GM12878 (cell line): ENCODE data around the gene NPAS2. TPM values are rescaled to one million over a fixed set of nuclear protein-coding genes. Genes with fewer than 3 reads are reported as not detected.

Experiments used
- ATAC-seq: fragments of 200-7000 bp; cut with Tn5 transposase; 3 replicates; pipeline ENCODE4 v1.9.1; 2020; ENCODE audit warnings: mild to moderate bottlenecking, moderate library complexity
- BruUV-seq: library from RNA; stranded (reverse); fragments of 400-500 nt; replicated peaks from 2 replicates; lab custom pipeline; 2021; lab: Mats Ljungman, UMichigan
- CTCF ChIA-PET: fragments of 300-600 bp; sonication (Branson Sonifier 250); formaldehyde crosslinking; extraction: SDS; loops from one replicate; lab custom pipeline; 2021; ENCODE audit warnings: inconsistent platforms; lab: Yijun Ruan, JAX
- POLR2A ChIA-PET: fragments of 350-600 bp; formaldehyde crosslinking; extraction: SDS; loops from one replicate; lab custom pipeline; 2021; ENCODE audit warnings: inconsistent platforms; lab: Charles Lee
- RAD21 ChIA-PET: fragments of 300-600 bp; sonication (Branson Sonifier 250); formaldehyde crosslinking; loops from one replicate; lab custom pipeline; 2023; ENCODE audit warnings: antibody characterized with exemption; ENCODE audit not compliant: unreplicated experiment; lab: Charles Lee
- SMC1A ChIA-PET: fragments of 300-600 bp; sonication (Branson Sonifier 250); formaldehyde crosslinking; loops from one replicate; lab custom pipeline; 2023; ENCODE audit not compliant: unreplicated experiment, uncharacterized antibody; lab: Charles Lee
- DNase-seq: peaks from one replicate; pipeline ENCODE4 v3.0.0-alpha.2; 2011; ENCODE audit warnings: low read depth, low spot score
- FAIRE-seq: peaks from 3 replicates; lab custom pipeline; 2011; peaks lifted over from hg19 to GRCh38; lab: Jason Lieb, UNC
- H2AFZ ChIP-seq: 2 replicates; pipeline ENCODE4 v1.6.0; 2011; ENCODE audit warnings: low read depth, low read length, control low read depth; ENCODE audit not compliant: control insufficient read depth
- H3K27ac ChIP-seq: 2 replicates; pipeline ENCODE4 v1.5.1; 2011; ENCODE audit warnings: control low read depth; ENCODE audit not compliant: control insufficient read depth, insufficient read depth
- H3K27me3 ChIP-seq, 2 experiments: replicated peaks in 1 of 2; 2 replicates each; pipeline versions ENCODE4 v1.6.0 to v1.6.1; 2011; ENCODE audit warnings: low read length in 1 of 2; ENCODE audit not compliant: control insufficient read depth in 2 of 2, insufficient read depth in 2 of 2
- H3K36me3 ChIP-seq, 2 experiments: 2 replicates each; pipeline ENCODE4 v1.5.1; 2011; ENCODE audit warnings: low read length in 1 of 2; ENCODE audit not compliant: control insufficient read depth in 2 of 2, insufficient read depth in 2 of 2
- H3K4me1 ChIP-seq: 2 replicates; pipeline ENCODE4 v1.6.1; 2011; ENCODE audit warnings: mild to moderate bottlenecking, low read length, moderate library complexity, mixed read lengths; ENCODE audit not compliant: control insufficient read depth, insufficient read depth
- H3K4me2 ChIP-seq: 2 replicates; pipeline ENCODE4 v1.6.0; 2011; ENCODE audit warnings: control low read depth; ENCODE audit not compliant: control insufficient read depth, insufficient read depth
- H3K4me3 ChIP-seq: fragments of 200-600 bp; sonication (generic); 2 replicates; pipeline ENCODE4 v1.5.1; 2016
- H3K79me2 ChIP-seq: 2 replicates; pipeline ENCODE4 v1.6.0; 2011; ENCODE audit warnings: low read length; ENCODE audit not compliant: control insufficient read depth, insufficient read depth
- H3K9ac ChIP-seq: 2 replicates; pipeline ENCODE4 v1.8.0; 2011; ENCODE audit warnings: low read length, control low read depth, mixed read lengths; ENCODE audit not compliant: control insufficient read depth, insufficient read depth
- H3K9me3 ChIP-seq: replicated peaks from 3 replicates; pipeline ENCODE4 v1.5.1; 2011; ENCODE audit warnings: mild to moderate bottlenecking, low read length; ENCODE audit not compliant: control insufficient read depth, insufficient read depth
- H4K20me1 ChIP-seq: 2 replicates; pipeline ENCODE4 v1.6.0; 2011; ENCODE audit not compliant: control insufficient read depth, insufficient read depth
- CBFB ChIP-seq: IDR thresholded peaks from 2 replicates; pipeline ENCODE4 v1.6.1; 2016; ENCODE audit warnings: antibody characterized with exemption, low read depth
- NR2F1 ChIP-seq: fragments of 450-650 bp; conservative IDR thresholded peaks from 2 replicates; pipeline ENCODE4 v1.6.1; 2017; ENCODE audit warnings: mild to moderate bottlenecking
- POLR2A ChIP-seq: IDR thresholded peaks from 2 replicates; pipeline ENCODE4 v1.6.1; 2011; ENCODE audit warnings: low read depth, mild to moderate bottlenecking, low read length
- POLR2AphosphoS2 ChIP-seq: IDR thresholded peaks from 2 replicates; pipeline ENCODE4 v1.6.1; 2011; ENCODE audit warnings: low read depth, mild to moderate bottlenecking, low read length, improper control_type of control experiment, moderate library complexity
- SIX5 ChIP-seq: IDR thresholded peaks from 2 replicates; pipeline ENCODE4 v1.6.1; 2011; ENCODE audit warnings: mild to moderate bottlenecking, low read depth, low read length, moderate library complexity; ENCODE audit not compliant: severe bottlenecking
- SMC3 ChIP-seq: IDR thresholded peaks from 2 replicates; pipeline ENCODE4 v1.6.1; 2011; ENCODE audit warnings: low read length, improper control_type of control experiment, borderline replicate concordance
- TARDBP ChIP-seq: IDR thresholded peaks from 2 replicates; pipeline ENCODE4 v1.6.1; 2016; ENCODE audit warnings: borderline replicate concordance
- USF2 ChIP-seq: IDR thresholded peaks from 2 replicates; pipeline ENCODE4 v1.6.1; 2011; ENCODE audit warnings: low read depth, low read length, improper control_type of control experiment, borderline replicate concordance
- WGBS: methylation state at CpG from one replicate; pipeline ENCODE4 v1.1.6; 2016; ENCODE audit warnings: low lambda C conversion rate; ENCODE audit not compliant: insufficient replicate concordance, insufficient coverage; ENCODE audit errors: missing lambda C conversion rate; 5-methylcytosine and 5-hydroxymethylcytosine counted together
- in situ Hi-C: fragments of 300-500 bp; cut with MboI; formaldehyde crosslinking; loops from 9 replicates; pipeline ENCODE4 v1.14.3; 2018; ENCODE audit warnings: mixed read lengths
- intact Hi-C: fragments of 100-400 bp; cut with micrococcal nuclease; formaldehyde crosslinking; loops from one replicate; pipeline ENCODE4 v1.14.2; 2022; ENCODE audit not compliant: unreplicated experiment
- polyA plus RNA-seq, 11 experiments: library from polyadenylated mRNA; depleted of rRNA in 4 of 11; unstranded in 6 of 11; stranded (reverse) in 5 of 11; fragments of >200 nt; fragmentation: Nextera tagmentation in 4 of 11; fragmentation: Illumina TruSeq in 1 of 11; extraction: Ambion mirVana in 4 of 11; extraction: Trizol in 1 of 11; gene quantifications; 1 replicate in 1 of 11; 2 replicates in 10 of 11; pipeline versions ENCODE4 v1.2.1 to v1.2.3, GENCODE V29; 2011 to 2016; ENCODE audit warnings: inconsistent platforms in 2 of 11, missing spikeins in 2 of 11, low read depth in 1 of 11
- total RNA-seq, 4 experiments: library from RNA; depleted of rRNA in 3 of 4; stranded (reverse); fragments of >200 nt in 3 of 4; fragmentation: Illumina TruSeq in 1 of 4; extraction: Trizol in 1 of 4; gene quantifications; 2 replicates each; pipeline versions ENCODE4 v1.2.1 to v1.2.3, GENCODE V29; 2013 to 2021
- TF ChIP-seq, protein P1 (sequence below): fragments of 450-650 bp; IDR thresholded peaks from 2 replicates; pipeline ENCODE4 v1.6.1; 2016; ENCODE audit warnings: mild to moderate bottlenecking, moderate library complexity, borderline replicate concordance
- TF ChIP-seq, protein P2 (sequence below): fragments of 450-650 bp; IDR thresholded peaks from 2 replicates; pipeline ENCODE4 v1.6.1; 2016; ENCODE audit warnings: mild to moderate bottlenecking

Gene NPAS2
- total and polyA plus RNA-seq, 10 of the 15 experiments (the other 5 are each of a cell fraction or from before 2014, with no cell fraction given), result 0.08 TPM; not detected in 9

GRCh38 chr2:100924520-100925451 is 104.8 kb downstream of the NPAS2 start:
- in situ Hi-C loops, result no loop called here
- DNase-seq, result peak; percentile 37
- no TSS peak for BruUV-seq
- TF ChIP-seq, protein P1, sequence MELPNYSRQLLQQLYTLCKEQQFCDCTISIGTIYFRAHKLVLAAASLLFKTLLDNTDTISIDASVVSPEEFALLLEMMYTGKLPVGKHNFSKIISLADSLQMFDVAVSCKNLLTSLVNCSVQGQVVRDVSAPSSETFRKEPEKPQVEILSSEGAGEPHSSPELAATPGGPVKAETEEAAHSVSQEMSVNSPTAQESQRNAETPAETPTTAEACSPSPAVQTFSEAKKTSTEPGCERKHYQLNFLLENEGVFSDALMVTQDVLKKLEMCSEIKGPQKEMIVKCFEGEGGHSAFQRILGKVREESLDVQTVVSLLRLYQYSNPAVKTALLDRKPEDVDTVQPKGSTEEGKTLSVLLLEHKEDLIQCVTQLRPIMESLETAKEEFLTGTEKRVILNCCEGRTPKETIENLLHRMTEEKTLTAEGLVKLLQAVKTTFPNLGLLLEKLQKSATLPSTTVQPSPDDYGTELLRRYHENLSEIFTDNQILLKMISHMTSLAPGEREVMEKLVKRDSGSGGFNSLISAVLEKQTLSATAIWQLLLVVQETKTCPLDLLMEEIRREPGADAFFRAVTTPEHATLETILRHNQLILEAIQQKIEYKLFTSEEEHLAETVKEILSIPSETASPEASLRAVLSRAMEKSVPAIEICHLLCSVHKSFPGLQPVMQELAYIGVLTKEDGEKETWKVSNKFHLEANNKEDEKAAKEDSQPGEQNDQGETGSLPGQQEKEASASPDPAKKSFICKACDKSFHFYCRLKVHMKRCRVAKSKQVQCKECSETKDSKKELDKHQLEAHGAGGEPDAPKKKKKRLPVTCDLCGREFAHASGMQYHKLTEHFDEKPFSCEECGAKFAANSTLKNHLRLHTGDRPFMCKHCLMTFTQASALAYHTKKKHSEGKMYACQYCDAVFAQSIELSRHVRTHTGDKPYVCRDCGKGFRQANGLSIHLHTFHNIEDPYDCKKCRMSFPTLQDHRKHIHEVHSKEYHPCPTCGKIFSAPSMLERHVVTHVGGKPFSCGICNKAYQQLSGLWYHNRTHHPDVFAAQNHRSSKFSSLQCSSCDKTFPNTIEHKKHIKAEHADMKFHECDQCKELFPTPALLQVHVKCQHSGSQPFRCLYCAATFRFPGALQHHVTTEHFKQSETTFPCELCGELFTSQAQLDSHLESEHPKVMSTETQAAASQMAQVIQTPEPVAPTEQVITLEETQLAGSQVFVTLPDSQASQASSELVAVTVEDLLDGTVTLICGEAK, result no peak
- TF ChIP-seq USF2 (no peak), CBFB (no peak), POLR2A (peak; percentile 45; the same call in 1 of the 2 replicates), POLR2AphosphoS2 (no peak), NR2F1 (0 out of 2 replicates have a peak, but pooled peaks have one; percentile 11), TARDBP (no peak), SIX5 (no peak), SMC3 (no peak)
- TF ChIP-seq, protein P2, sequence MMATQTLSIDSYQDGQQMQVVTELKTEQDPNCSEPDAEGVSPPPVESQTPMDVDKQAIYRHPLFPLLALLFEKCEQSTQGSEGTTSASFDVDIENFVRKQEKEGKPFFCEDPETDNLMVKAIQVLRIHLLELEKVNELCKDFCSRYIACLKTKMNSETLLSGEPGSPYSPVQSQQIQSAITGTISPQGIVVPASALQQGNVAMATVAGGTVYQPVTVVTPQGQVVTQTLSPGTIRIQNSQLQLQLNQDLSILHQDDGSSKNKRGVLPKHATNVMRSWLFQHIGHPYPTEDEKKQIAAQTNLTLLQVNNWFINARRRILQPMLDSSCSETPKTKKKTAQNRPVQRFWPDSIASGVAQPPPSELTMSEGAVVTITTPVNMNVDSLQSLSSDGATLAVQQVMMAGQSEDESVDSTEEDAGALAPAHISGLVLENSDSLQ, result peak; percentile 87

More at GRCh38 chr2:100924520-100925451, 104.8 kb downstream of the NPAS2 start:
- Histone ChIP-seq H3K27ac (no peak overlapping the region; the same call in 1 of the 2 replicates), H3K36me3 (no peaks in the 10 kb centered on the region), H3K9me3 (no peaks in the 10 kb centered on the region), H3K4me2 (peak overlapping the region; percentile 35; the same call in 1 of the 2 replicates), H4K20me1 (no peaks in the 10 kb centered on the region), H3K4me1 (no peaks in the 10 kb centered on the region), H3K79me2 (no peaks in the 10 kb centered on the region), H3K9ac (no peak overlapping the region), H2AFZ (peak overlapping the region; percentile 48), H3K4me3 (no peak overlapping the region), H3K27me3 (no peaks in the 10 kb centered on the region; a peak in 1 of 4 replicates)
- ChIA-PET CTCF (interaction anchor here (0.7 to 0.8 kb wide), 4 partner anchors 8 to 1467 kb away, joined by 3 read pairs; no protein-coding TSS in a partner anchor), POLR2A (interaction anchor here (0.5 to 0.8 kb wide), 3 partner anchors 29 to 361 kb away, joined by 3 to 4 read pairs (median 3); no protein-coding TSS in a partner anchor), SMC1A (interaction anchor here (0.6 to 1.4 kb wide), 7 partner anchors 8 to 293 kb away, joined by 3 to 4 read pairs (median 3); no protein-coding TSS in a partner anchor), RAD21 (interaction anchor here (0.5 to 1.2 kb wide), 3 partner anchors 10 to 775 kb away, joined by 3 read pairs; no protein-coding TSS in a partner anchor)
- 41% methylated on average over 21 of the region's 21 CpGs for WGBS
- intact Hi-C loops, result no loop called here
- peak; percentile 27 for FAIRE-seq
- peak; percentile 98 for ATAC-seq
